Measurements from ENCODE around the gene DCAF16. TPM values are rescaled to one million over a fixed set of nuclear protein-coding genes. Genes with fewer than 3 reads are reported as not detected.
A peak's percentile ranks its signal among the peaks of the same experiment; 100 is the strongest.

DCAF16 gene
- polyA plus RNA-seq, 3 donors: 4.1 to 14.5 (median 4.6) TPM

GRCh38 chr4:17780501-17781299, 29.9 kb downstream of the DCAF16 start:
- H3K36me3 Mint-ChIP-seq: peaks cover 3 to 4% of the 10 kb centered on the region in 2 donors
- no peak overlapping the region for H3K27ac Mint-ChIP-seq
- no peak overlapping the region for H2AFZ ChIP-seq (ENCODE audit: insufficient read depth, low read depth, low read length, poor library complexity, severe bottlenecking)
- H3K9me3 Mint-ChIP-seq: peaks cover 0 to 20% (median 6%) of the 10 kb centered on the region in 7 donors
- H3K79me2 ChIP-seq (ENCODE audit: insufficient read depth, low read length): no peaks in the 10 kb centered on the region
- H3K27me3 ChIP-seq (ENCODE audit: control insufficient read depth in 2 of 2, insufficient read depth in 2 of 2, low read length in 2 of 2): peaks cover 31 to 46% of the 10 kb centered on the region in 2 donors
- no peak overlapping the region for H3K4me3 ChIP-seq (replicated peaks in 1 of 3; ENCODE audit: low read depth in 2 of 3, low read length in 3 of 3)
- H3K4me2 ChIP-seq (replicated peaks; ENCODE audit: extremely low read depth, low read length, poor library complexity, severe bottlenecking): peak overlapping the region; percentile 44
- DNase-seq: no peak
- peaks cover 7 to 11% of the 10 kb centered on the region in 2 donors for H3K4me1 ChIP-seq (ENCODE audit: control insufficient read depth in 1 of 2, insufficient read depth in 2 of 2, low read length in 2 of 2)
- H3K27me3 Mint-ChIP-seq (ENCODE audit: low read depth in 3 of 3): peaks cover 43 to 51% (median 48%) of the 10 kb centered on the region in 3 donors
- no peaks in the 10 kb centered on the region for H3K36me3 ChIP-seq (replicated peaks in 1 of 2; ENCODE audit: control insufficient read depth in 1 of 2, insufficient read depth in 2 of 2, low read length in 2 of 2)
- H4K20me1 ChIP-seq (ENCODE audit: insufficient read depth, low read length): no peaks in the 10 kb centered on the region
- H3K4me1 Mint-ChIP-seq: peaks cover 10% of the 10 kb centered on the region
- no peak for TF ChIP-seq CTCF (IDR thresholded peaks at IDR 0.05)
- WGBS (ENCODE audit: insufficient coverage): 4% methylated on average over 23 of the region's 31 CpGs
- H3K4me3 Mint-ChIP-seq: peak overlapping the region in 1 of 2 donors; percentile 84
- H3K9me3 ChIP-seq (replicated peaks in 1 of 2; ENCODE audit: control insufficient read depth in 1 of 2, insufficient read depth in 1 of 2, low read length in 2 of 2): peaks cover 0 to 10% of the 10 kb centered on the region in 2 donors
- H3K27ac ChIP-seq (ENCODE audit: low read depth in 1 of 2, low read length in 2 of 2): no peak overlapping the region
- intact Hi-C loops (cut with micrococcal nuclease): no loop called here
- H3K9ac ChIP-seq (ENCODE audit: insufficient read depth, low read length, poor library complexity, severe bottlenecking): no peak overlapping the region

GRCh38 chr4:17778431-17778830, 32.1 kb downstream of the DCAF16 start:
- H3K36me3 ChIP-seq (replicated peaks in 1 of 2; ENCODE audit: control insufficient read depth in 1 of 2, insufficient read depth in 2 of 2, low read length in 2 of 2): no peaks in the 10 kb centered on the region
- H3K4me3 ChIP-seq (replicated peaks in 1 of 3; ENCODE audit: low read depth in 2 of 3, low read length in 3 of 3): no peak overlapping the region
- H3K27me3 ChIP-seq (ENCODE audit: control insufficient read depth in 2 of 2, insufficient read depth in 2 of 2, low read length in 2 of 2): peaks cover 31 to 46% of the 10 kb centered on the region in 2 donors
- Mint-ChIP-seq H3K27me3 (ENCODE audit: low read depth in 3 of 3) (peaks cover 40 to 48% (median 46%) of the 10 kb centered on the region in 3 donors), H3K36me3 (peaks cover 0 to 4% of the 10 kb centered on the region in 2 donors), H3K4me3 (no peak overlapping the region), H3K27ac (no peak overlapping the region), H3K4me1 (peaks cover 10% of the 10 kb centered on the region), H3K9me3 (peaks cover 0 to 16% (median 6%) of the 10 kb centered on the region in 7 donors)
- no peak for DNase-seq
- peaks cover 0 to 10% of the 10 kb centered on the region in 2 donors for H3K9me3 ChIP-seq (replicated peaks in 1 of 2; ENCODE audit: control insufficient read depth in 1 of 2, insufficient read depth in 1 of 2, low read length in 2 of 2)
- H3K4me2 ChIP-seq (replicated peaks; ENCODE audit: extremely low read depth, low read length, poor library complexity, severe bottlenecking): no peak overlapping the region
- H3K27ac ChIP-seq (ENCODE audit: low read depth in 1 of 2, low read length in 2 of 2): no peak overlapping the region
- no peaks in the 10 kb centered on the region for H4K20me1 ChIP-seq (ENCODE audit: insufficient read depth, low read length)
- peaks cover 7 to 11% of the 10 kb centered on the region in 2 donors for H3K4me1 ChIP-seq (ENCODE audit: control insufficient read depth in 1 of 2, insufficient read depth in 2 of 2, low read length in 2 of 2)
- H2AFZ ChIP-seq (ENCODE audit: insufficient read depth, low read depth, low read length, poor library complexity, severe bottlenecking): no peak overlapping the region
- H3K9ac ChIP-seq (ENCODE audit: insufficient read depth, low read length, poor library complexity, severe bottlenecking): no peak overlapping the region
- TF ChIP-seq CTCF (IDR thresholded peaks at IDR 0.05): no peak
- WGBS (ENCODE audit: insufficient coverage): 95% methylated on average over 3 of the region's 3 CpGs
- no peaks in the 10 kb centered on the region for H3K79me2 ChIP-seq (ENCODE audit: insufficient read depth, low read length)
- intact Hi-C loops (cut with micrococcal nuclease): no loop called here
